DMS53 (cell line): ENCODE data around the gene ACER3.
"Not testable (repeated sequence)": the region's sequence is repeated elsewhere in the genome, so short reads cannot be mapped to it uniquely, and the experiment has no call there.

Experiments used
- DNase-seq: peaks from one replicate; lab custom pipeline; 2025; lab: John Stamatoyannopoulos, UW

ACER3 gene

GRCh38 chr11:77038029-77038824, 177.5 kb downstream of the ACER3 start:
- DNase-seq: peak; percentile 91

- peak; percentile 95 for DNase-seq
Observed at GRCh38 chr11:77038825-77039326, 178.2 kb downstream of the ACER3 start.

GRCh38 chr11:77039491-77040400, 179.0 kb downstream of the ACER3 start:
- peak; percentile 95 for DNase-seq

- no peak for DNase-seq
Observed at GRCh38 chr11:77040401-77040777, 179.7 kb downstream of the ACER3 start.

GRCh38 chr11:77040889-77041288, 180.2 kb downstream of the ACER3 start:
- DNase-seq: no peak

GRCh38 chr11:77042111-77042726, 181.5 kb downstream of the ACER3 start:
- DNase-seq: no peak

- no peak for DNase-seq
Observed at GRCh38 chr11:77044356-77044755, 183.6 kb downstream of the ACER3 start.

GRCh38 chr11:77044886-77045285, 184.2 kb downstream of the ACER3 start:
- DNase-seq: no peak

- peak; percentile 94 for DNase-seq
Observed at GRCh38 chr11:77046060-77046501, 185.4 kb downstream of the ACER3 start.

GRCh38 chr11:77047007-77047927, 186.5 kb downstream of the ACER3 start:
- peak; percentile 100 for DNase-seq

- not testable (repeated sequence) for DNase-seq
Observed at GRCh38 chr11:77047928-77048446, 187.3 kb downstream of the ACER3 start.

- no peak for DNase-seq
Observed at GRCh38 chr11:77049026-77049425, 188.3 kb downstream of the ACER3 start.

- DNase-seq: no peak
Observed at GRCh38 chr11:77051511-77051910, 190.8 kb downstream of the ACER3 start.

- no peak for DNase-seq
Observed at GRCh38 chr11:77052518-77052917, 191.8 kb downstream of the ACER3 start.

GRCh38 chr11:77053217-77054015, 192.7 kb downstream of the ACER3 start:
- no peak for DNase-seq

- DNase-seq: no peak
Observed at GRCh38 chr11:77054084-77054483, 193.4 kb downstream of the ACER3 start.

GRCh38 chr11:77055101-77055561, 194.4 kb downstream of the ACER3 start:
- DNase-seq: no peak

- no peak for DNase-seq
Observed at GRCh38 chr11:77055913-77056312, 195.2 kb downstream of the ACER3 start.

GRCh38 chr11:77056814-77057402, 196.2 kb downstream of the ACER3 start:
- DNase-seq: no peak
